H7 (cell line): ENCODE data around the gene HOXA11. TPM values are rescaled to one million over a fixed set of nuclear protein-coding genes. Genes with fewer than 3 reads are reported as not detected.
A peak's percentile ranks its signal among the peaks of the same experiment; 100 is the strongest.

Experiments used
- DNase-seq: peaks from one replicate; pipeline ENCODE4 v3.0.0; 2012
- H3K27me3 ChIP-seq: 2 replicates; pipeline ENCODE4 v1.6.0; 2011; ENCODE audit warnings: mild to moderate bottlenecking, low read length; ENCODE audit not compliant: control insufficient read depth, insufficient read depth
- H3K36me3 ChIP-seq: replicated peaks from 2 replicates; pipeline ENCODE4 v1.5.1; 2011; ENCODE audit warnings: low read length; ENCODE audit not compliant: control insufficient read depth, insufficient read depth
- H3K4me3 ChIP-seq: 2 replicates; pipeline ENCODE4 v1.5.1; 2011; ENCODE audit warnings: low read depth, mild to moderate bottlenecking, control low read depth, low read length, moderate library complexity; ENCODE audit not compliant: insufficient read depth
- total RNA-seq: library from RNA; depleted of rRNA; stranded (reverse); fragments of >200 nt; shearing (Covaris generic); gene quantifications from 2 replicates; pipeline ENCODE4 v1.2.3, GENCODE V29; 2014

HOXA11 gene
- total RNA-seq, 1 experiment from 2014 or later = not detected

DNA sequence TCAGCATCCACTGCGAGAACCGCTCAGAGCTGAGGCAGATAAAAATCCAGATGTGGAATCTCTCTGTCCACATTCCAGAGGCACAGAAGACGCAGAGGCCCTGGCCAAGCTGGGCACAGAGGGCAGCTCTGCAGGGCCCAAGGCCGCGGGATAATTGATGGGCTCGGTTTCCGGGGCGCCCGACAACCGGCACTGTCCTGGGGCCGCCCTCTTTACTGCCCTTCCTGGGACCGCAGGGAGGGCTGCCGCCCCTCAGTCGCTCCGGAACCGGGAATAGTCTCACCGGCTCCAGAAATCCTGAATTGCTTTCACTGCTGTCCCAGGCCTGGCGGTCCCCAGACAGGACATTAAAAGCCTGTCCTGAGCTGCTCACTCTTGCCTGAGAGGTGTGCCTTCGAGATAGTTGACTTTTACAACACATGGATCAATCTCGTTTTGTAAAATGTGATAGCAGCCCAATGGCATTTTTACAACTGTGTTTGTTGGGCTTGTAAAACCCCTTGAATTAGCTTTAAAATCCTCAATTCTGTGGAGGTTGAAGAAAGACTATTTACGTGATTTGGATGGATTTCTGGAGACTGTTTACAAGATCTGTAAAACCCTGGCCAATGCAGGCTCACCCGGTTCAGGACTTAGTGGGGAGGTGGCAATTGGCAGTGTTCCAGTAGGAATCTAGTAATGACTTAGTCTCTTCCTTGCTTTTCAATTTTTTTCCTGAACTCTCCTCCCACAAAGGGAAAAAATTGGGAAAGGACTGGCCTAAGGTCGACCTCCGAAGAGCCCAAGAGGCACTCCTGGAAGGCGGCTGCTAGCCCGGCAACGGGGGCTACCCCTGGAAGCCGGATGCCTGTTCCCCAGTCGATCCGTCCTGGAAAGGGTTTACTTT, 36.0 kb downstream of the HOXA11 start:
- DNase-seq = peak; percentile 55
- H3K27me3 ChIP-seq = peaks cover 100% of the 10 kb centered on the region

DNA sequence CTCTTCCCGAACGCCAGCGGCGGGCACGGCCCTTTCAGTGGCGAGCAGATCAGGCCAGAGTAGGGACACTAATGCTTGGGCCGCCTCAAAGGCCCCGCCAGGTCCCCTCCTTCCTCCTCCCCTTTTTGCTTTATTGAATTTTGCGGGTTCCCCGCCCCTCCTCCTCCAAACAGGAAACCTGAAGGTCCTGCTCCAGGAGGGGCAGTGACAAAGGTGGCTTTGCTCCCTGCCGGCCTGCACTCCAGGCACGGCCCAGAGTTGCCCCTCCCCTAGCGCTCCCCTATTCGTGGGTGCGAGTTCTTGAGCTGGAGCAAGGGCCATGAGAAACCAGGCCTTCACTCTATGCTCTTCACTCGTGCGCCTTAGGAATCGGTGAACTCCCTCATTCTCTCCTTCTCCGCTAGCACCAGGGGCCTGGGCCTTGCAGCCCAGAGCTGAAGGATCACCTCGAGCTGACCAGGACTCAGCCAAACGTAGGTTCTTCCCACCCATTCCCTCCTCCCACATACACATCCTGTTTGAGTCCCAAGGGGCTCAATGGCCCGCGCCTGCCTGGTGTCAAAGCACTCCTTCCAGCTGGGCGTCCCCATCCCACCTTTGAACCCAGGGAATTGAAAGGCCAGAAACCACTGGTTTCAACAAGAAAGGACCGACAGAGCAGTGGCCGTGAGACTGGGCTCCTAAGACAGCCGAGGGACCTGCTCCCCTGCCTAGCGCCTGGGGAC, 36.8 kb downstream of the HOXA11 start:
- Histone ChIP-seq H3K36me3 (no peaks in the 10 kb centered on the region), H3K4me3 (no peak overlapping the region; the same call in 1 of the 2 replicates), H3K27me3 (peaks cover 99% of the 10 kb centered on the region)
- peak; percentile 59 for DNase-seq

More for the DNA sequence above, 36.0 kb downstream of the HOXA11 start:
- no peak overlapping the region for H3K4me3 ChIP-seq
- H3K36me3 ChIP-seq = no peaks in the 10 kb centered on the region

DNA sequence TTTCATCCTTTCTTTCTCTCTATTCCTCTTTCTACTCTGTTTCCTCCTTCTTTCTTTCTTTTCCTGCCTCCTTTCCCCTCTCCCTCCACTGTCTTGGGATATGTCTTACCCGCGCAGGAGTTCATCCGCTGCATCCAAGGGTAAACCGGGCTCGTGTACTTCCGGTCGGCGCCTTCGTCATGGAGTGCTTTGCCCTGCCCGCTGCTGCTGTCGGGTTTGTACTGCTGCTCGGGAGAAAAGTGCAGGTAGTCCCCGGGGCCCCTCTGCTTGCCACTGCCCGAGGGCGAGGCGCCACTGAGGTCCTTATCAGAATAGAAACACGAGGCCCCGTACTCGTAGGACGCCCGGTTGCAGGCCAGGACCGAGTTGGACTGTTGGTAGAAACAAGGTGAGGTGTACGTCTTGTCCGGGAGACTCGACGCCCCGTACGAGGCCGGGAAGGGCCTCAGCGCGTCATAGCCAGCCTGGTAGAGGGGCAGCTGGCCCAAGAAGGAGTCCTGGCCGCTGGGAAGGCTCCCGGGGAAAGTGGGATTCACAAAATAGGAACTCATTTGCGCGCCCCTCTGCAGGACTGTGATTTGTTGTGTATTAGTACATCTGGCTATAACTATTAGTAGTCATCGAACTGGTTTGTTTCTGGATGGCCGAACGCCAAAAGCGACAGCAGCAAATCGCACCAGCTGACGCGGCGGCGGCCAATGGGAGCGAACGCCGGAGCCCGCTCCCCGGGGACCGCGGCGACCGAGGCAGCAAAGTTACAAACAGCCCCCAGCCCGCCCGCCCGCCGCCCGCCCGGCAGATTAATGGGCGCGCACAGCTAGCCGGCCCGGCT, 37.6 kb downstream of the HOXA11 start, which contains the start of gene HOXA6:
Gene HOXA6 (minus strand): TSS at position 576 of the 832 bp plus-strand sequence. CDS start 25 bp downstream, at position 551.
- H3K36me3 ChIP-seq = no peaks in the 10 kb centered on the region
- H3K4me3 ChIP-seq = no peak within 1 kb of the TSS; the same call in 1 of the 2 replicates
- peak; percentile 81 for DNase-seq
- peaks cover 99% of the 10 kb centered on the region for H3K27me3 ChIP-seq

DNA sequence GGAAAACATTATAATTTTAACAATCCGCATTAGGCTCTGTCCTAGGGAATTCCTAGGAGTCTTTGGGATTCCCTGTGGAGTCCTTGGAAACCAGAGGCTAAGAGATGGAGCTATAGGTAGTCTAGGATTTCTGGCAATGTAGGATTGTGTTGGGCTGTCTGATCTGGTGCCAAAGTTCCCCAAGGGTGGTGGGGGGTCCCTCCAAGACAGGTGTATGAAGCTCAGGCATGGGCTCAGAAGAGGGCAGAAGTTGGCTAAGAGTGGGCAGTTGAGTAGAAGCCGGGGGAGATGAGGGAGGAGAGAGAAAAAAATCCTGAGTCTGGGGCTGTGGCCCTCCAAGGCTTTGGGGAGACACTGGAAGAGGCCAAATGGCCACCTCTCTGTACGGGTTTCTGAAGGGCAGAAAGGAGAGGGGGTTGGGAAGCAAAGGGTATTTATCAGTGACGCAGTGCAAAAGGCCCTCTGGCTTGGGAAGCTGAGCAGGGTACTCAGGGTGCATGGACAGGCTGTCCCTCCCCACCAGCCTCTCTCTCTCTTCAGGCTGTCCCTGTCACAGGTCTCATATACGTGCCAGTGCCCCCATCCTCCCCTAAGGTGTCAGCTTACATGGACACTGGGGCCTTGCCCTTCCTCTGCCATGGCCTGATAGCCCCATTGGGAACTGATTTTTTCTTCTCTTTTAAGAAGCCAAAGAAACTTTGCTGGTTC, 38.4 kb downstream of the HOXA11 start:
- Histone ChIP-seq H3K36me3 (no peaks in the 10 kb centered on the region), H3K4me3 (no peak overlapping the region), H3K27me3 (peaks cover 99% of the 10 kb centered on the region)
- DNase-seq = peak; percentile 39

DNA sequence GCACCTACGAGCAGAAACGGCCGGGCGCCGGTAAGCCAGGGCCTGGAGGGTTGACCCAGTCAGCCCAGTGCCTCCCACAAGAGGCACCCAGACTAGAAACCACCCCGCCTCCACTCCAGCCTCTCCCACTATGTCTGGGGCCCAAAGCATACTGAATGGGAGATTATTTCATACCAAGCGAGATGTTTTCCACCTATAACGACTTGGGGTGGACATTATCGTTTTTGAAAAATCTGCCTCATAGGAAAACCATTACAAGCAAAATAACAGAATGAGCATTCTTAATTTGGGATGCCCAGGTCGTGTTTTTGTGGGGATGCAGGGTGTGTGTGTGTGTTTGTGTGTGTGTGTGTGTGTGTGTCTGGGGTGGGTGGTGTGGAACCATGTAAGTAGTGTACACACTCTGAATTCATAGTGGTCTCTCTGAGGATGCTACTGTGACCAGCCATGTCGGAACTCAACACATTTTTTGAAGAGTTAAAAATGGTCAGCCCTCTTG, 39.1 kb downstream of the HOXA11 start:
- H3K27me3 ChIP-seq = peaks cover 99% of the 10 kb centered on the region
- H3K4me3 ChIP-seq = no peak overlapping the region
- DNase-seq = peak; percentile 45
- H3K36me3 ChIP-seq = no peaks in the 10 kb centered on the region

DNA sequence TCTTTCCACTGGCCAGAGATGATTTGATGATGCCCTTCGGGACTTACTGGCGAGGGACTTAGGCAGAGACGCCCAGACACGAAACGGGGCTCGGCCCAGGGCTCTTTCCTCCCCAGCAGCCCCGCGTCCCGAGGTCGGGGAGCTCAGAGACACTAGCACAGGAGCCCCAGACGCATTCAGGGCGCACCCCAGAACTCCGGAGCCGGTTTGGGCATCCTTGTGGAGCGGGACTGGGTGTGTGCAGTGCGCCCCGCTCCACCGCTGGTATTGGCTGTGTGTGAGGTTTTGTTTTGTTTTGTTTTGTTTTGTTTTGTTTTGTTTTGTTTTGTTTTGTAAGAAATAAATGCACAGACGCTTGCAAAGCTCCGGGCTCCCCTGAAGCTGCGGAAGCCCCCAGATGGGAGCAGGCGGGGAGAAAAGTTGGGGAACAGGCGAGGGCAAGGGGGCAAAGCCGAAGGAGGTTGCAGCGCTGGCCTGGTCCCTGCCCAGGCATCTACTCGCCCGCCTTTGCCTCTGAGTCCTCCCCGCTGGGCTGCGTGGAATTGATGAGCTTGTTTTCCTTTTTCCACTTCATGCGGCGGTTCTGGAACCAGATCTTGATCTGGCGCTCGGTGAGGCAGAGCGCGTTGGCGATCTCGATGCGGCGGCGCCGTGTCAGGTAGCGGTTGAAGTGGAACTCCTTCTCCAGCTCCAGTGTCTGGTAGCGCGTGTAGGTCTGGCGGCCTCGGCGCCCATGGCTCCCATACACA, 39.7 kb downstream of the HOXA11 start:
- Histone ChIP-seq H3K36me3 (no peaks in the 10 kb centered on the region), H3K27me3 (peaks cover 99% of the 10 kb centered on the region), H3K4me3 (no peak overlapping the region)
- DNase-seq = peak; percentile 66

DNA sequence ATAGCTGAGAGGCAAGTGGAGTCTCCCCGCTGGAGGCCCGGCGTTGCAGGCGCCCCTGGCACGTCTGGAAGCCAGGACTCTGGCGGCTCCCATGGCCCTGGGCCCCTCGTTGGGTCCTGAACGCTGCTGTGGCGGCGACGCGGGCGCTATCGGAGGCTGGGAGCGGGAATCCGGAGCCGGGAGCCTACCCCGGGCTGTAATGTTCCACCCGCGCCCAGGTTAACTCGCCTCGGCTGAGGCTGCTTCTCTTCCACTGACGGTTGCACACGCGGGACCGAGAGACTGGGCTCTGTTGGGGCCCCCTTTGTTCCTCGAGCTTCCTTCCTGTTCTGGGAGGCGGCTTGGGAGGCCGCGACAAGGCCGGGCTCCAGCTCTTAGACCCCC, 40.3 kb downstream of the HOXA11 start:
- Histone ChIP-seq H3K4me3 (no peak overlapping the region), H3K36me3 (no peaks in the 10 kb centered on the region), H3K27me3 (peaks cover 99% of the 10 kb centered on the region)
- peak; percentile 76 for DNase-seq

DNA sequence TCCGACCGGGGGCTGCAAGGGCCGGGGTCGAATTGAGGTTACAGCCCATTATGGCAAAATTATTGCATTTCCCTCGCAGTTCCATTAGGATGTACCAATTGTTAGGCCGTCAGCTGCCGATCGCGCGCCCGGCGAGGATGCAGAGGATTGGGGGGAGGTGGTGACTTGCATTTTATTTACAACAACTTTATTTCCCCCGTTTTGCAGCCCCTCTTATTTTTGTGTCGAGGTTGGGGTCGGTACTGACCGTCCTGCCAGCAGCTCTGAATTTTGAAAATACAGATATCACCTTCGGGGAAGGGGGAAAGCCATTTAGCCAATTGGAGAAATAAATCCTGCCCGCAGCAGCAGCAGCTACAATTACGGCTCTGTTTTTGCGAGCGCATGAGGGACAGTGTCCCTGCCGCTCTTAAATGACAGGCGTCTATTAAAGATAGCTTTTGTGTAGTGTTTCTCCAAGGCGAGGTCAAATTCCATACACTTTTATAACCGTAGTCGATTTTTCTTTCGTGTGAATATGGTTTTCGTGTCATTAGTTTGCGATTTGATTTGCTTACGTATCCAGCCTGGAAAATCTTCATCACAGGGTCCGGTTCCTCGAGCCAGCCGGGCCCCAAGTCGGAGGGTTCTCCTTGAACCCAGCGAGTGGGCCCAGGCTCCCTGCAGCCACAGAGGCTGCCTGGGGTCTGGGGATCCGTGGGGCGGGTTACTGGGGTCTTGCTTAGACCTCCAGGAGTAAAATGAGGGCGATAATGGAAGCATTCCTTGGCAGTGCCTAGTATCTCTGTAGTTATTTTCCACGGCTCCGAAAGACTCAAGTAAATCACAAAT, 40.9 kb downstream of the HOXA11 start:
- DNase-seq = no peak
- H3K27me3 ChIP-seq = peaks cover 99% of the 10 kb centered on the region
- H3K36me3 ChIP-seq = no peaks in the 10 kb centered on the region
- no peak overlapping the region for H3K4me3 ChIP-seq

DNA sequence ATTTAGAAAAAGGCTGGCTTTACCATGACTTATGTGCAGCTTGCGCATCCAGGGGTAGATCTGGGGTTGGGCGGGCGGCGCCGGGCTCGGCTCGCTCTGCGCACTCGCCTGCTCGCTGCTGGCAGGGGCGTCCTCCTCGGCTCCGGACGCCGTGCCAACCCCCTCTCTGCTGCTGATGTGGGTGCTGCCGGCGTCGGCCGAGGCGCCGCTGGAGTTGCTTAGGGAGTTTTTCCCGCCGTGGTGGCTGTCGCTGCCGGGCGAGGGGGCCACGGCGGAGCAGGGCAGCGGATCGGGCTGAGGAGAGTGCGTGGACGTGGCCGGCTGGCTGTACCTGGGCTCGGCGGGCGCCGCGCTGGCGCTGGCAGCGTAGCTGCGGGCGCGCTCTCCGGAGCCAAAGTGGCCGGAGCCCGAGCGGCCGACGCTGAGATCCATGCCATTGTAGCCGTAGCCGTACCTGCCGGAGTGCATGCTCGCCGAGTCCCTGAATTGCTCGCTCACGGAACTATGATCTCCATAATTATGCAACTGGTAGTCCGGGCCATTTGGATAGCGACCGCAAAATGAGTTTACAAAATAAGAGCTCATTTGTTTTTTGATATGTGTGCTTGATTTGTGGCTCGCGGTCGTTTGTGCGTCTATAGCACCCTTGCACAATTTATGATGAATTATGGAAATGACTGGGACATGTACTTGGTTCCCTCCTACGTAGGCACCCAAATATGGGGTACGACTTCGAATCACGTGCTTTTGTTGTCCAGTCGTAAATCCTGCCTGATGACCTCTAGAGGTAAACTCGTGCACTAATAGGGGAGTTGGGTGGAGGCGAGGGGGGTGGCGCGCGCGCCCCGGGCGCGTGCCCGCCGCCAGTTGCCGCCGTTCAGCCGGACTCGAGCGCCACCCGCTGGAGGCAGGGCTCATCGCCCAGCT, 41.7 kb downstream of the HOXA11 start, which contains the start of gene HOXA5:
Gene HOXA5 (minus strand): TSS at position 659 of the 927 bp plus-strand sequence. CDS start 74 bp downstream, at position 585.
- peak; percentile 98 for DNase-seq
- Histone ChIP-seq H3K27me3 (peaks cover 99% of the 10 kb centered on the region), H3K4me3 (peak within 1 kb of the TSS; percentile 27), H3K36me3 (no peaks in the 10 kb centered on the region)

DNA sequence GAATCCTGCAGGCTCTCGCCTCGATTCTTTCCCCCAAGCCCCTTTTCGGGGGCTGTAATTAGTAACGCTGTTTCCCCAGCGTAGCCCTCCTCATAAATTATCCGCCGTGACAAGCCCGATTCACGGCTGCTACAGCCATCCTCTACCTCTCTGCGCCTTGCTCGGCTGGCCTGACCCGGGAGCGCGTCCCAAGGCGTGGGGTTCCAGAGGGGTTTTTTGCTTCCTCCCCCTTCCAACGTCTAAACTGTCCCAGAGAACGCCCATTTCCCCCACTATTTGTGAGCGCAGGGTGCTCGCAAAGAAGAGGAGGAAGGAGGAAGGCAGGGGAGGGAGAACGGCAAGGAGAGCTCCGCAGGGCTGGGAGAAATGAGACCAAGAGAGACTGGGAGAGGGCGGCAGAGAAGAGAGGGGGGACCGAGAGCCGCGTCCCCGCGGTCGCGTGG, 42.4 kb downstream of the HOXA11 start:
- Histone ChIP-seq H3K36me3 (no peaks in the 10 kb centered on the region), H3K27me3 (peaks cover 99% of the 10 kb centered on the region), H3K4me3 (peak overlapping the region; percentile 27)
- DNase-seq = no peak

DNA sequence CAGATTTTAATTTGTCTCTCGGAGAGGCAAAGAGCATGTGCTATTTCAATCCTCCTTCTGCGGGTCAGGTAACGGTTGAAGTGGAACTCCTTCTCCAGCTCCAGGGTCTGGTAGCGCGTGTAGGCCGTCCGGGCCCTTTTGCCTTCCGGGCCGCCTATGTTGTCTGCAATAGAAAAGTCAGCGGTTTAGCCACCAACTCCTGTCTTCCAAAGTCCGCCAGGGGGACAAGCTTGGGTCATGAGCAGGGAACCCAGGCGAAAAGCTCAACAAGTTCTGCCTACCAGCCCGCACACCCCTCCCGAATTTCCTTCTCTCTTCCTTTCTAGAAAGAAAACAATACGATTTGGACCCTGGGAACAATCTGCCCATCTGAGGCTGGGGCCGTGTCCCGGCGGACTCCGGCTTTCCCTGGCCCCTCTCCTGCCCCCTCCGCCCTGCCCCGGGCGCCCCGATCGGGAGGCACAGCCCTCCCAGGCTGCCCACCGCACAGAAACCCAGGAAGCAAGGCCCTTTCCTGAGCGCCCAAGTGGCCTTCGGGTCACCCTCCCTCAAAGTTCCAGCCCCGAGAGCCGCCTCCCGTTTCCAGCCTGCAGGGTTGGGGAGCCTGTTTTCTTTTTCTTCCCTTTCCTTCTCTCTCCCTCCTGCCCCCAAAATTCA, 43.0 kb downstream of the HOXA11 start:
- peaks cover 99% of the 10 kb centered on the region for H3K27me3 ChIP-seq
- no peak overlapping the region for H3K4me3 ChIP-seq
- DNase-seq = peak; percentile 82
- H3K36me3 ChIP-seq = no peaks in the 10 kb centered on the region
